Esophagus muscularis mucosa (tissue), 4 donors: ENCODE measurements around the gene FAM24A. TPM values are rescaled to one million over a fixed set of nuclear protein-coding genes. Genes with fewer than 3 reads are reported as not detected.

Source experiments
- DNase-seq: peaks from one replicate; pipeline ENCODE4 v3.0.0-alpha.2; 2017; ENCODE audit errors: extremely low spot score
- H3K27ac ChIP-seq, 4 donors: fragments of 200-600 bp; sonication (generic); replicated peaks in 1 of 4; 1 replicate in 3 of 4; 2 replicates in 1 of 4; pipeline ENCODE4 v1.5.1; 2016 to 2019; ENCODE audit warnings: mild to moderate bottlenecking in 1 of 4
- H3K27me3 ChIP-seq, 4 donors: fragments of 200-600 bp; sonication (generic); one replicate each; pipeline versions ENCODE4 v1.5.1 to v1.6.0; 2016 to 2019
- H3K36me3 ChIP-seq, 4 donors: fragments of 200-600 bp; sonication (generic); one replicate each; pipeline ENCODE4 v1.5.1; 2016 to 2019
- H3K4me1 ChIP-seq, 4 donors: fragments of 200-600 bp; sonication (generic); one replicate each; pipeline ENCODE4 v1.5.1; 2016 to 2019
- H3K4me3 ChIP-seq, 4 donors: fragments of 200-600 bp; sonication (generic); 1 replicate in 2 of 4; 2 replicates in 2 of 4; pipeline ENCODE4 v1.5.1; 2016 to 2019; ENCODE audit warnings: mild to moderate bottlenecking in 4 of 4, moderate library complexity in 1 of 4
- H3K9me3 ChIP-seq, 4 donors: fragments of 200-600 bp; sonication (generic); 1 replicate in 3 of 4; 2 replicates in 1 of 4; pipeline ENCODE4 v1.5.1; 2016 to 2019
- CTCF ChIP-seq, 3 experiments: fragments of 200-600 bp in 2 of 3; fragments of 450-650 bp in 1 of 3; sonication (generic) in 2 of 3; IDR thresholded peaks; one replicate each; pipeline ENCODE4 v1.5.1; 2017 to 2019; ENCODE audit warnings: antibody characterized with exemption in 3 of 3, mild to moderate bottlenecking in 2 of 3, moderate library complexity in 1 of 3
- EP300 ChIP-seq: sonication (generic); formaldehyde crosslinking; IDR thresholded peaks from one replicate; pipeline ENCODE4 v1.6.1; 2017; ENCODE audit warnings: antibody characterized with exemption
- POLR2A ChIP-seq: fragments of 450-650 bp; IDR thresholded peaks from one replicate; pipeline ENCODE4 v1.6.1; 2017; ENCODE audit warnings: antibody characterized with exemption, moderate library complexity, mild to moderate bottlenecking, low read depth
- POLR2AphosphoS5 ChIP-seq, 2 donors: sonication (generic); formaldehyde crosslinking; IDR thresholded peaks; one replicate each; pipeline ENCODE4 v1.6.1; 2017; ENCODE audit warnings: antibody characterized with exemption in 2 of 2
- WGBS: methylation state at CpG from one replicate; pipeline ENCODE4 v1.1.5; 2018; 5-methylcytosine and 5-hydroxymethylcytosine counted together
- intact Hi-C: fragments of 100-400 bp; cut with DNase I; formaldehyde crosslinking; loops from one replicate; pipeline ENCODE4 v1.15.1; 2023
- total RNA-seq, 4 donors: library from RNA; depleted of rRNA; stranded (reverse); fragments of >200 nt; gene quantifications; one replicate each; pipeline versions ENCODE4 v1.1.0 to v1.2.1, GENCODE V29; 2016

Gene FAM24A
- total RNA-seq, 4 donors from 2014 or later: not detected

- intact Hi-C loops: loop anchor here (10.0 kb wide), 1 partner anchor 200 kb away; the partner anchor contains the start of gene BUB3
- DNase-seq: no peak
- H3K36me3 ChIP-seq: peaks cover 0 to 5% (median 0%) of the 10 kb centered on the region in 4 donors
These were observed 44.3 kb downstream of the FAM24A start for GRCh38 chr10:122954731-122955050.

GRCh38 chr10:122955892-122956291 lies 45.5 kb downstream of the FAM24A start:
- Histone ChIP-seq H3K4me1 (peaks cover 16 to 38% (median 20%) of the 10 kb centered on the region in 4 donors), H3K4me3 (no peak overlapping the region), H3K9me3 (peaks cover 0 to 4% (median 0%) of the 10 kb centered on the region in 4 donors), H3K36me3 (no peaks in the 10 kb centered on the region), H3K27me3 (no peaks in the 10 kb centered on the region), H3K27ac (no peak overlapping the region)
- TF ChIP-seq EP300 (no peak), POLR2A (no peak), CTCF (IDR thresholded peaks at IDR 0.05) (no peak), POLR2AphosphoS5 (IDR thresholded peaks at IDR 0.05) (no peak)
- DNase-seq: no peak
- intact Hi-C loops: loop anchor here (10.0 kb wide), 1 partner anchor 199 kb away; the partner anchor contains the start of gene BUB3
- 97% methylated on average over 1 of the region's 1 CpG for WGBS

More at GRCh38 chr10:122954731-122955050, 44.3 kb downstream of the FAM24A start:
- Histone ChIP-seq H3K4me1 (peaks cover 16 to 40% (median 20%) of the 10 kb centered on the region in 4 donors), H3K4me3 (peak overlapping the region; percentile 79 to 97 (median 91)), H3K27ac (peak overlapping the region in 3 of 4 donors; percentile 81 to 82 (median 82)), H3K9me3 (peaks cover 0 to 4% (median 0%) of the 10 kb centered on the region in 4 donors), H3K27me3 (no peaks in the 10 kb centered on the region)
- TF ChIP-seq POLR2A (no peak), EP300 (no peak), CTCF (IDR thresholded peaks at IDR 0.05) (no peak), POLR2AphosphoS5 (IDR thresholded peaks at IDR 0.05) (no peak)
- 69% methylated on average over 13 of the region's 13 CpGs for WGBS

- TF ChIP-seq CTCF (IDR thresholded peaks at IDR 0.05) (no peak), POLR2AphosphoS5 (IDR thresholded peaks at IDR 0.05) (no peak), EP300 (no peak), POLR2A (no peak)
- 82% methylated on average over 5 of the region's 5 CpGs for WGBS
- no peak for DNase-seq
- Histone ChIP-seq H3K36me3 (no peaks in the 10 kb centered on the region), H3K4me1 (peaks cover 13 to 22% (median 17%) of the 10 kb centered on the region in 4 donors), H3K9me3 (peaks cover 0 to 4% (median 0%) of the 10 kb centered on the region in 4 donors), H3K4me3 (no peak overlapping the region), H3K27ac (no peak overlapping the region), H3K27me3 (no peaks in the 10 kb centered on the region)
- intact Hi-C loops: loop anchor here (10.0 kb wide), 1 partner anchor 197 kb away; the partner anchor contains the start of gene BUB3
These were observed 47.1 kb downstream of the FAM24A start for GRCh38 chr10:122957474-122957873.

- no peaks in the 10 kb centered on the region for H3K27me3 ChIP-seq
- no peak for TF ChIP-seq POLR2A
- no peak for TF ChIP-seq CTCF (IDR thresholded peaks at IDR 0.05)
- no peak for TF ChIP-seq EP300
- no peak for TF ChIP-seq POLR2AphosphoS5 (IDR thresholded peaks at IDR 0.05)
- WGBS: 80% methylated on average over 3 of the region's 3 CpGs
- DNase-seq: no peak
- no peak overlapping the region for H3K27ac ChIP-seq
- H3K36me3 ChIP-seq: peaks cover 0 to 4% (median 0%) of the 10 kb centered on the region in 4 donors
- intact Hi-C loops: no loop called here
- H3K9me3 ChIP-seq: peaks cover 0 to 8% (median 0%) of the 10 kb centered on the region in 4 donors
- H3K4me3 ChIP-seq: no peak overlapping the region
- no peaks in the 10 kb centered on the region for H3K4me1 ChIP-seq
These were observed 52.0 kb downstream of the FAM24A start for GRCh38 chr10:122962405-122962804.

Other genes with a start within 250 kb of the FAM24A start
- not detected for gene C10orf120, start 210.8 kb upstream of the FAM24A start, total RNA-seq
- gene CUZD1, start 64.8 kb upstream of the FAM24A start, total RNA-seq: under 1 TPM; 0.17 to 0.63 (median 0.43) TPM
- 1 to 10 TPM in 3 of 4 donors, not detected in 1; 1.2 to 3.1 (median 2.7) TPM for gene FAM24B, start 31.0 kb upstream of the FAM24A start, total RNA-seq
- gene C10orf88, start 43.6 kb downstream of the FAM24A start, total RNA-seq: 1 to 10 TPM; 5.5 to 7.3 (median 5.9) TPM
- 1 to 10 TPM; 1.4 to 3.3 (median 2.7) TPM for gene PSTK, start 69.8 kb downstream of the FAM24A start, total RNA-seq
- gene IKZF5, start 98.2 kb downstream of the FAM24A start, total RNA-seq: 10 to 100 TPM in 1 of 4 donors, 1 to 10 TPM in 3; 5.7 to 12.0 (median 7.2) TPM
- 10 to 100 TPM; 12.9 to 19.1 (median 14.0) TPM for gene ACADSB, start 98.4 kb downstream of the FAM24A start, total RNA-seq
- gene HMX3, start 225.4 kb downstream of the FAM24A start, total RNA-seq: not detected
- gene HMX2, start 237.5 kb downstream of the FAM24A start, total RNA-seq: not detected
- gene BUB3, start 243.8 kb downstream of the FAM24A start, total RNA-seq: 10 to 100 TPM; 67.9 to 90.1 (median 78.8) TPM